Stimulated activated naive CD4-positive, alpha-beta T cell (primary cell): ENCODE measurements around the gene RASGRP3.

ENCODE experiments used
- DNase-seq, 6 experiments: peaks; one replicate each; lab custom pipeline; 2025; lab: John Stamatoyannopoulos, UW

RASGRP3 gene

GRCh38 chr2:33491441-33492084 lies 15.1 kb downstream of the RASGRP3 start:
- no peak for DNase-seq

DNA sequence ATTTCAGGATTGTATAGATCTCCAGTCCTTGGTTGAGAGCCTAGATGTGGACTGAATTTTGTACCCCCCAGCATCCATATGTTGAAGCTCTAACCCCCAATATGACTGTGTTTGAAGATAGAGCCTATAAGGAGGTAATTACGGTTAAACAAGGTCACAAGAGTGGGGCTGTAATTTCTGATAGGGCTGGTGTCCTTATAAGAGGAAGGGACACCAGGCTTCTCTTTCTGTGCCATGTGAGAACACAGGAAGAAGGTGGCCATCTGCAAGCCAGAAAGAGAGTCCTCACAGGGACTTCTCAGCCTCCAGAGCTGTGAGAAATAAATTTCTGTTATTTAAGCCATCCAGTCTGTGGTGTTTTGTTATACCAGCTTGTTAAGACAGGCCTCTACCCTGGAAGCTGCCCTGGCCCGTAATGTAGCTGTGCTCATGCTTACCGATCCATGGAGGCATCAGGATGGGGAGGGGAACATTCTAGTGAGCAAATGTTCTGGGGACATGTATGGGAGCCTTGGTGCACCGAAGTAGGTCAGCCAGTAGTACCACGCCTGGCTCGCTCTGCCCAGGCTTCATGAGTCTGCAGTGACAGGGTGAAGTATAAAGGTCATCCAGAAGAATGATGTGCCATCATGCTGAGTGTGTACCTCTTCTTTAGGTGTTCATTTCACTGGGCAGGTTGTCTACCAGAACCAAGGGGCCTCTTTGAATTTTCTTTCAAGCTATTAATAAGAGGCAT lies 16.1 kb downstream of the RASGRP3 start:
- no peak for DNase-seq

DNA sequence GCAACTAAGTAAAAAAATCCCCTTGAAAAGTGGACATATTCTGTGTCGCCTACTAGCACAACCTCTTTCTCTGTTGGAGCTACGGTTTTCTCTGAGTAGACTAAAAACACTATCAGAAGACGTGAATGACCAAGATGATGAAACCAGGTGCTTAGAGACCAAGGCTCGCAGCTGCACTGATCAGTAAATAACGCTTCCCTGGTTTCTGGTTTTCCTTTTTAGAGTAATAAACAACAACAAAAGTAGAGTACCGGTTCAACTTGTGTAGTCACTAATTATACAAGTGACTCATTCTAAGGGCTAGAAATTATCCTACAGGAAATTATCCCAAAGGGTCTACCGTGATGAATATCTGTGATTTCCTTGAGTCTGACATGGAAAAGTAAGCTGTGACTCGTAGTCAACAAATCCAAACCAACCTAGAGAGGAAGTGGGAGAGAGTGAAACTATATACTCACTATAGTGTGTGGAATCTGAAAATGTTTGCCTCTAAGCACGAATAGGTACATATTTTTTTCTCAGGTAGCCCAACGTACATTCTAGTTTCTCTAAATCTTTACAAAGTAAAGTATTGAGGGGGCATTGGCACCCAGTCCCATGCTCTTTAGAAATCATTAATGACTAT lies 17.8 kb downstream of the RASGRP3 start:
- DNase-seq, result no peak

DNA sequence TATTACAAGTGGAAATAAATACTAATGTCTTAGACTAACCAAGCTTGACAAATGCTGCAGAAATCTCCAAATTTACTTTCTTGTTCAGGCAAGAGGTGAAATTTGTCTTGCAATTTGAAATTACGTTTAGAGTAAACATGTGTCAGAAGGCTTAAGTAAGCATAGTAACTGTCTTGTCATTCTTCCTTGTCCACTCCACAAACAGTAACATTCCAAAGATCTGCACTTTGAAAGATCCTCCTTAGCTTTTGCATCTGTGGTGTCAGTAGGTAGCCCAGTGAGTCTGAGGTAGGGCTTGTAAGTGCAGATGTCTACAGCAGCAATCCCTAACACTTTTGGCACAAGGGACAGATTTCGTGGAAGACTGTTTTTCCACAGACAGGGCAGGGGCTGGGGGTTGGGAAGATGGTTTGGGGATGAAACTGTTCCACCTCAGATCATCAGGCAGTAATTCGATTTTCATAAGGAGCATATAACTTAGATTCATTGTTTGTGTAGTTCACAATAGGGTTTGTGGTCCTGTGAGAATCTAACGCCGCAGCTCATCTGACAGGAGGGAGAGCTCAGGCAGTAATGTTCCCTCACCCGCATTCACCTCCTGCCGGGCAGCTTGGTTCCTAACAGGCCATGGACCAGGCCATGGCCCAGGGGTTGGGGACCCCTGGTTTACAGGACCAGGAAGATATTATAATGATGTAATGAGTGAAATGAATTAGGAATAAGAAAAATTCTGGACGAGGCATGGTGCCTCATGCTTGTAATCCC lies 18.6 kb downstream of the RASGRP3 start:
- no peak for DNase-seq

DNA sequence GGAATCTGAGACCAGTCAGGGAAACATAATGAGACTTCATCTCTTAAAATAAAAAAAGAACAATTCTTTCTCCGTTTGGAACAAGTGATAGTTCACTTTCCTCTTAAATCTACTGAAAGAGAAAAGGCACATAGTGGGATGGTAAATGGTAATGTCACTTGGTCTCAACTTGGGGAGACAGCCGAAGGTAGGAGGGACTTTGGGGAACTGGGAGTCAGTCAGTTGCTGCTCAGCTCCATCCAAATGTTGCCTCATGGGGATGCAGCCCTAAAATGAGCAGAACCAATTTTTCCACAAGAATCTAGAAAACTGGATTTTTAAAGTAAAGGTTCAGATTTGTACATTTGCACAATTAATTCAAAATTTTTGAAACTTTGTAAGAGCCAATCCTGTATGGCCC lies 19.2 kb downstream of the RASGRP3 start:
- DNase-seq, result no peak

GRCh38 chr2:33496150-33496549 lies 19.7 kb downstream of the RASGRP3 start:
- no peak for DNase-seq

- DNase-seq, result no peak
Observed at GRCh38 chr2:33496726-33497125, 20.3 kb downstream of the RASGRP3 start.

DNA sequence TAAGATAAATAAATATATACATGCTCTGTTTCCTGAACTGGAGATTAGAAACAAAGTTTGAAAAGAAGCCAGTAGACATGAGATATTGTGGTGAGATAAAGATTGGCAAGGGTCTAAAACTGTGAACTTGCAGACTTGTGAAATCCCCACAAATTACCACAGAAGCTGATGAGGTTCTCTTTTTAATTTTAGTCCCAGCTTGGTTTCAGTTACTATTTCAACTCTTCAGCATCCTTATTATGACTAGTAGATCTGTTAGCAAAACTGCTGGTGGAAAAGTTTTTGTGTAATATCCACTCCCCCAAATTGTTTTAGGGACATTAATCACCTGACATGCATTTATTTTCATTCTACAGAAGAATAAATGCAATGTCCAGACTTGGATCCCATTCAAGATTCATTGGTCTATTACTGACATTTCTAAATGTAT lies 20.8 kb downstream of the RASGRP3 start:
- no peak for DNase-seq

- no peak for DNase-seq
Observed at GRCh38 chr2:33498291-33498956, 22.0 kb downstream of the RASGRP3 start.

DNA sequence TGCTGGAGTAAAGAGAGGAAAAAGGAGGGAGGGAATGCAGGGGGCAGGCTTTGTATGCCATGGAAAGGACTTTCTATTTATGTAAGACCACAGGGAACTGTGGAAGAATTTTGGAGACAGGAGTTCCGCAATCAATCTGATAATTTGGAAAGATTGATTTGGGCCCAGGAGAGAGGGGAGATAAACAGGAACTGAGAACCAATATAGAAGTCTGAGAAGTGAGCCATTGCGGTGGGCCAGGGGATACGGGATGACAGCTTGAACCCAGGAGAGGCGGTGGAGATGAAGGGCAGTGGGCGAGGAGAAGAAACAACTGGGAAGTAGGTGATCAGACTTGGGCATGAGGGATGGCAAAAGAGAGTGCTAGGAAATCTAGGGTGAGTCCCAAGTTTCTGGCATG lies 23.7 kb downstream of the RASGRP3 start:
- DNase-seq, result no peak

DNA sequence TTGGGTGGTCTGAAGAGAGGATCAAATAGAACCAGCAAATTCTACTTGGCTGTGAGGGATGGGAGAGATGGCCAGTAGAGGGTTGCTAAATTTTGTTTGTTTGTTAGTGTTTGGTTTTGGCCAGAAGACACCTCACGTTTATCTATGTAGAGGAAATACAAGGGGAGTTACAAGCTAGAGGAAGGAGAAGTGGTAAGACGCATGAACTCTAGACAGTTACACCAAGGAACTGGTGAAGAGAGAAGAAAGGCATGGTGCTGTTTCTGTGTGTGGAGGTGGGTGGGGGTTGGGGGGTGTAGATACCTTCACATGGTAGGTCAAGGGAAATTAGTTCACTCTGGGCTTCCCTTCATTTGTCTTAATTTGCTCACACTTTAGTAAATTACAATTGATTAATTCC lies 25.6 kb downstream of the RASGRP3 start:
- DNase-seq, result no peak

- DNase-seq, result no peak
Observed at GRCh38 chr2:33503002-33503401, 26.6 kb downstream of the RASGRP3 start.

DNA sequence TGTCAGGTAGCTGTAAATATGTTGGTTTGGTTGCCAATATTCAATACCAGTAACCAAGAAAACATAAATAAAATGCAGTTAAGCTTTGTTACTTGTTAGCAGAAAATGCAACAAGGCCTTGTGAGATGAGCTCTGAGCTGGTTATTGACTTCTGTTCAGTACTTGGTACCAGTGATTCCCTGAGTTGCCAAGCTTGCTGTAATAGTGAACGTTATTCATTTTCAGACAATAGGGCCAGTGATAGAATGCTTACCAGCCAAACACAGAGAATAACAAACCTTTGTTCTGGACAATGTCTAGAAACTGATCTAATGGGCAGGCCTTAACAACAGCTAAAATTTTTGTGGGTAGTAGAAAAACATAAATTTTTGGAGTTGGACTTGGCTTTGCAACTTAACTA lies 29.5 kb downstream of the RASGRP3 start:
- no peak for DNase-seq

DNA sequence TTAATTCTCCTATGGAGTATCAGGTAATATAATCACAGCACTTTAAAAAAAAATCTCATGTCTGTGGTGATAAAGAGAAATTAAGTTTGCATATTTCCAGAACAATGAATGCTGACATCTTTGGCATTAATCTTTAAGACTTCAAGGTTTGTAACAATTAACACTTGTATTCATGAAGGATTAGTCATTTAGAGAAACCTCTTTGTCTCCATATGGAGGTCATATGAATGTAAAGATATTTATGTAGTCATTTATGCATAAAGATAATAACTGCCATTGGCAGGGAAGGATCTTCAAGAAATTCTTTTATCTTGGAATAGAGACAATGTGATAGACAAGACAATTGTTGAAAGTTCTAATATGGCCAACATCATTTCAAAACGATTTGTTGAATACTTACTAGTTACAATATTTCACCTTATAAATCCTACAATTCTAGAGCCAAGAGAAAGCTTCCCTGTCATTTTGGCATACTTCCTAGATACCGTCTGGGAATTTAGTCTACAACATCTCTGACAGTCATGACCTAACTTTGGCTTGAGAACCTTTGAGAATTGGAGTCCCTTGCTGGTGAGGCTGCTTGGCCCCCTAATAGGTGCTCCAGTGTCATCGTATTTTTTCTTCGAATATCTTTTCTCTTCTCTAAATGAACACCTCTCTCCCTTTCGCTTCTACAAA lies 33.6 kb downstream of the RASGRP3 start:
- DNase-seq, result no peak

GRCh38 chr2:33510586-33510968 lies 34.1 kb downstream of the RASGRP3 start:
- DNase-seq, result no peak

GRCh38 chr2:33511141-33511540 lies 34.7 kb downstream of the RASGRP3 start:
- no peak for DNase-seq

DNA sequence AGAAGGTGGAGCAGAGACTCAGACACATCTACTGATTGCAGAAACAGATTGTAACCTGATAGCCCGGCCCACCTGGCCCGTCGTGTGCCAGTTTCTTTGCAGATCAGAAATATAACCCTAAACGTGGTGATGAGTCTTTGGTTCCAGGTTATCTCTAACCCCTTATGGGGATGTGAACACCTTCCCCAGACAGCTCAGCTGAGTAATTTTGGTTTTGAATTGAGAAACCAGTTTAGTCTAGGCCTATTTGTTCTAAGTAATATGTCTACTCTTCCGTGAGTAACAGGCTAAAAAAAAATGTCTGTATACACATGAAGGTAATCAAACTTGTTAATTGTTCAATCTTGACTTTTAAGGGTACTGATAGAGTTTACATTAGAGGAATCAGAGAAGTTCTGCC lies 35.7 kb downstream of the RASGRP3 start:
- no peak for DNase-seq

- DNase-seq, result no peak
Observed at GRCh38 chr2:33513480-33513879, 37.0 kb downstream of the RASGRP3 start.

GRCh38 chr2:33516456-33516995 lies 40.1 kb downstream of the RASGRP3 start:
- no peak for DNase-seq

DNA sequence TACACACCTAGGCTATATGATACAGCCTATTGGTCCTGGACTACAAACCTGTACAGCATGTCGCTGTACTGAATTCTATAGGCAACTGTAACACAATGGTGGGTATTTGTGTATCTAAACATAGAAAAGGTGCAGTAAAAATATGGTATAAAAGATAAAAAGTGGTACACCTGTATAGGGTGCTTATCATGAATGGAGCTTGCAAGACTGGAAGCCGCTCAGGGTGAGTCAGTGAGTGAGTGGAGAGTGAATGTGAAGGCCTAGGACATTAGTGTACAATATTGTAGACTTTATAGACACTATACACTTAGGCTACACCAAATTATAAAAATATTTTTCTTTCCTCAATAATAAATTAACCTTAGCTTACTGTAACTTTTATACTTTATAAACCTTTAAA lies 41.8 kb downstream of the RASGRP3 start:
- DNase-seq, result no peak

GRCh38 chr2:33518929-33519328 lies 42.5 kb downstream of the RASGRP3 start:
- no peak for DNase-seq
